ENCODE results near the gene PLET1. TPM values are rescaled to one million over a fixed set of nuclear protein-coding genes. Genes with fewer than 3 reads are reported as not detected.
"Not testable (repeated sequence)": the region's sequence is repeated elsewhere in the genome, so short reads cannot be mapped to it uniquely, and the experiment has no call there.

PLET1 gene
- total and polyA plus RNA-seq, 2 experiments from 2014 or later: not detected

- Histone ChIP-seq H3K27ac (no peak overlapping the region), H3K9me3 (ENCODE audit: low read depth) (no peaks in the 10 kb centered on the region), H3K27me3 (no peaks in the 10 kb centered on the region), H3K4me1 (ENCODE audit: low read depth) (no peaks in the 10 kb centered on the region), H3K4me3 (no peak overlapping the region), H3K36me3 (peaks cover 32% of the 10 kb centered on the region)
- DNase-seq (ENCODE audit: low read depth in 1 of 2, low spot score in 1 of 2): no peak
- TF ChIP-seq, protein P1, sequence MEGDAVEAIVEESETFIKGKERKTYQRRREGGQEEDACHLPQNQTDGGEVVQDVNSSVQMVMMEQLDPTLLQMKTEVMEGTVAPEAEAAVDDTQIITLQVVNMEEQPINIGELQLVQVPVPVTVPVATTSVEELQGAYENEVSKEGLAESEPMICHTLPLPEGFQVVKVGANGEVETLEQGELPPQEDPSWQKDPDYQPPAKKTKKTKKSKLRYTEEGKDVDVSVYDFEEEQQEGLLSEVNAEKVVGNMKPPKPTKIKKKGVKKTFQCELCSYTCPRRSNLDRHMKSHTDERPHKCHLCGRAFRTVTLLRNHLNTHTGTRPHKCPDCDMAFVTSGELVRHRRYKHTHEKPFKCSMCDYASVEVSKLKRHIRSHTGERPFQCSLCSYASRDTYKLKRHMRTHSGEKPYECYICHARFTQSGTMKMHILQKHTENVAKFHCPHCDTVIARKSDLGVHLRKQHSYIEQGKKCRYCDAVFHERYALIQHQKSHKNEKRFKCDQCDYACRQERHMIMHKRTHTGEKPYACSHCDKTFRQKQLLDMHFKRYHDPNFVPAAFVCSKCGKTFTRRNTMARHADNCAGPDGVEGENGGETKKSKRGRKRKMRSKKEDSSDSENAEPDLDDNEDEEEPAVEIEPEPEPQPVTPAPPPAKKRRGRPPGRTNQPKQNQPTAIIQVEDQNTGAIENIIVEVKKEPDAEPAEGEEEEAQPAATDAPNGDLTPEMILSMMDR (IDR thresholded peaks at IDR 0.05; ENCODE audit: low read depth, low read length): no peak
These were observed 60.4 kb downstream of the PLET1 start for GRCh38 chr11:112200252-112200651.

DNA sequence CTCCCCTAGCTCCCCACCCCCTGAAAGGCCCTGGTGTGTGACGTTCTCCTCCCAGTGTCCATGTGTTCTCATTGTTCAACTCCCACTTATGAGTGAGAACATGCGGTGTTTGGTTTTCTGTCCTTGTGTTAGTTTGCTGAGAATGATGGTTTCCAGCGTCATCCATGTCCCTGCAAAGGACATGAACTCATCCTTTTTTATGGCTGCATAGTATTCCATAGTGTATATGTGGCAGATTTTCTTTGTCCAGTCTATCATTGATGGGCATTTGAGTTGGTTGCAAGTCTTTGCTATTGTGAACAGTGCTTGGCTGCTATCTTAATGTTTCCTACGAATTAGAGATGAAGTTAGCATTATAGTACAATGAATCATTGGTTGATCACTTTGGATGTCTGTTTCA, 61.6 kb downstream of the PLET1 start:
- not testable (repeated sequence) for DNase-seq (ENCODE audit: low read depth in 1 of 2, low spot score in 1 of 2); H3K27me3 ChIP-seq; H3K27ac ChIP-seq; H3K4me1 ChIP-seq (ENCODE audit: low read depth); H3K4me3 ChIP-seq; H3K9me3 ChIP-seq (ENCODE audit: low read depth)
- H3K36me3 ChIP-seq: peaks cover 29% of the 10 kb centered on the region

Other genes starting within 250 kb of the PLET1 start
- 70.6 and 77.9 TPM in 2 replicates for gene DLAT, start 235.5 kb downstream of the PLET1 start, total RNA-seq
- 94.7 and 110 TPM in 2 replicates for gene DLAT, start 235.5 kb downstream of the PLET1 start, polyA plus RNA-seq
- 1.3 and 2.4 TPM in 2 replicates for gene PIH1D2, start 186.8 kb downstream of the PLET1 start, total RNA-seq
- gene PIH1D2, start 186.8 kb downstream of the PLET1 start, polyA plus RNA-seq: 0.36 and 5.9 TPM in 2 replicates
- gene NKAPD1, start 186.6 kb downstream of the PLET1 start, total RNA-seq: 15.0 and 19.6 TPM in 2 replicates
- 12.8 and 16.2 TPM in 2 replicates for gene NKAPD1, start 186.6 kb downstream of the PLET1 start, polyA plus RNA-seq
- 46.7 and 97.1 TPM in 2 replicates for gene TIMM8B, start 174.1 kb downstream of the PLET1 start, total RNA-seq
- gene TIMM8B, start 174.1 kb downstream of the PLET1 start, polyA plus RNA-seq: 149 and 204 TPM in 2 replicates
- gene SDHD, start 174.0 kb downstream of the PLET1 start, total RNA-seq: 52.1 and 70.7 TPM in 2 replicates
- gene SDHD, start 174.0 kb downstream of the PLET1 start, polyA plus RNA-seq: 176 and 184 TPM in 2 replicates
- 0.18 and 0.86 TPM in 2 replicates for gene IL18, start 96.8 kb downstream of the PLET1 start, total RNA-seq
- 0.94 TPM in 1 of 2 replicates, not detected in the other for gene IL18, start 96.8 kb downstream of the PLET1 start, polyA plus RNA-seq
- gene TEX12, start 93.5 kb downstream of the PLET1 start, total RNA-seq: not detected in 2 replicates
- gene TEX12, start 93.5 kb downstream of the PLET1 start, polyA plus RNA-seq: 0.28 TPM in 1 of 2 replicates, not detected in the other
- gene BCO2, start 85.3 kb downstream of the PLET1 start, total RNA-seq: 24.1 and 44.2 TPM in 2 replicates
- gene BCO2, start 85.3 kb downstream of the PLET1 start, polyA plus RNA-seq: 69.4 and 81.1 TPM in 2 replicates
- gene PTS, start 34.4 kb downstream of the PLET1 start, total RNA-seq: 28.1 and 30.3 TPM in 2 replicates
- 53.0 and 66.7 TPM in 2 replicates for gene PTS, start 34.4 kb downstream of the PLET1 start, polyA plus RNA-seq

All from cardiac muscle cell (in vitro differentiated cells and primary cell).